ENCODE data around the gene FOXR1.

FOXR1 gene, protein sequence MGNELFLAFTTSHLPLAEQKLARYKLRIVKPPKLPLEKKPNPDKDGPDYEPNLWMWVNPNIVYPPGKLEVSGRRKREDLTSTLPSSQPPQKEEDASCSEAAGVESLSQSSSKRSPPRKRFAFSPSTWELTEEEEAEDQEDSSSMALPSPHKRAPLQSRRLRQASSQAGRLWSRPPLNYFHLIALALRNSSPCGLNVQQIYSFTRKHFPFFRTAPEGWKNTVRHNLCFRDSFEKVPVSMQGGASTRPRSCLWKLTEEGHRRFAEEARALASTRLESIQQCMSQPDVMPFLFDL

GRCh38 chr11:118971646-118972045, at the start of gene FOXR1:
FOXR1 (plus strand) TSS chr11:118971761; CDS start chr11:118971932, 171 bp downstream.
- DNase-seq, result no peak

GRCh38 chr11:118921929-118922744, 49.4 kb upstream of the FOXR1 start:
- no peak for DNase-seq

GRCh38 chr11:118922745-118923627, 48.6 kb upstream of the FOXR1 start:
- DNase-seq, result no peak

DNA sequence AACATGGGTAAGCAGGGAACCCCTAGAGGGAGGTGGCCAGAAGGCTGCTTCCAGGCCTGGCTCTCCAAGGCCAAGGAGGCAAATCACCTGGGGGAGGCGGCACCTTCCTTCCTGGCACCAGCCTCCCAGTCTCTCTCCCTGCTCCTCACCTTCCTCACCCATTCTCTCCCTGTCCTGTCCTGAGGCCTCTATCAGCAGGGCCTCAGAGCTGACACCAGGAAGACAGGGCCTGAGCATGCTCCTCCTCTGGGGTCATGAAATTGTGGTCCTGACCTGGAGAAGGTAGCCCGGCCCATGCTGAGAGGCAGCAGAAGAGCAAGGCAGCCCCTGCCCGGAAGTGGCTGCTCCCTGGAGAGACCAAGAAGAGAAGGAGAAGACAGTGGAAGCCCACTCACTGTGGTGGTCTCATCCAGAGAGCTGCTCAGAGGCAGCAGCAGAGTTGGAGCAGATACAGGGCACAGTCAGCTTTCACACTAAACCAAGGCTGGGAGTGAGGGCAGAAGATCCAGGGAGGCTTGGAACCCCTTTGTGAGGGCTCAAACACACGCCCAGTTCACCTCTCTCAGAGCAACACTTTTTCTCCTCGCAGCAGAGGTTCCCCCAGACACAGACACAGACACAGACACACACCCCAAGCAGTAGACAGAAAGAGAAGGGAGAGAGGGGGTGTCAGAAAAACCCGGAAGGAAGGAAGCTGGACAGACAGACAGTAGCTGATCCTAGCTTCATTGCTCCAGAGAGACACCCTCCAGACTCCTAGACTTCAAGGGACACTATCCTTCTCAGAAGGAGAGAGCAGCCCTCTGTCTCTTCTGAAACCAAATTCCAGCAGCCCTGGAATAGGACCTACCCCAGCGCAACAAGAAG, 47.6 kb upstream of the FOXR1 start:
- no peak for DNase-seq

GRCh38 chr11:118924591-118925585, 46.7 kb upstream of the FOXR1 start:
- DNase-seq, result no peak

DNA sequence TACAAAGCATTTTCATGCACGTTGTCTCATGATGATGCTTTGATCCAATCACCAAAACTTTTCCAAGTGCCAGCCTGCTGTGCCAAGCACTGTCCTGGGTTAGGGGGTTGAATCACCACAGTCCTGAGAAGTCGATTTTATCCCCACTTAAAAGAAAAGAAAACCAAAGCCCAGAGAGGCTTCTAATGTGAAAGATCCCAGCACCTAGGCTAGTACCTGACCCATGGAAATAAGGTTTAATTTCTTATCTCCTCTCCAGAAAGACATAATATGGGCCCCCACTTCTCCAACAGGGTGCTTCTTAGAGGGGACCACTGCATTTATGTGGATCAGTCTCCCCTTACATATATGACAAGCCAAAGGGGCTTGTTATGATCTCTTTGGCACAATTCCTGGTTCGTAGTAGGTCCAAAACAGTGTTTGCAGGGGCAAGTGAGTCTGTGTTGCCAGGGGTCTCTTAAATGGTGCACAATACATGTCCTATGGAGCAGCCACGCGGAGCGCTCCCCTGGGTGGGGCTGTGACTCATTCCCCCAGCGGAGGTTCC, 43.9 kb upstream of the FOXR1 start:
- DNase-seq, result no peak

DNA sequence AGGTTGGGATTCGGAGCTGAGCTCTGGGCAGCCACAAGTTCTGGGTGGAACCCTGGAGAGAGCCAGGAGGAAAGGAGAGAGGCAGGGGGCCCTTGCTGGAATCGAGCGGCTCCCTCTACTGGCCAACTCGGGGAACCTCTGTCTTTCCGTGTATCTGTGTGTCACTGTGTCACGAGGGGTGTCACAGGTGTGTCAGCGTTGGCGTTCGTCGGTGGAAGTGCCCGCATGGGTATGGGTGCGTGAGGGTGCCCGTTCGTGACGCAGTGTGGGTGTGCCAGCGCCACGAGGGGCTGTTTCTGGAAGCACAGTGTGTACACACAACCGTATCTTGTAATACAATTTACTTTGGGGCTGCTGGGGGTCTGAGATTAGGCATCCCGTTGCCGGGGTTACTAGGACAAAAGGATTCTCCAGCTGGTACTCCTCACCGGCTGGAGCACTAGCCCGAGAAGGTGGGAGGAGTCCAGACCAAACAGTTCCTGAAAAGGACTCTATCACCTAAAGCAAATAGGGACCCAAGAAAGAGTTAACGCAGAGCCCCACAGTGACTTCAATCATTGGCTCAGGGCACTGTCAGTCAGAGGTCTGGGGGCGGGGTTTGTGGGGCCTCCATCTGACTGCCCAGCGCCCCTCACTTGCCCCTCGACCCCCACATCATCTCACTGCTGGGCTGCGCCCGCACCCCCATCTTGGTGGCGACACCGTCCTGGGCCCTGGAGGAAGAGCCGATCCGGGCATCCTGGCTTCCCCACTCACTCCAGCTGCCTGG, 43.3 kb upstream of the FOXR1 start:
- peak; percentile 60 for DNase-seq

DNA sequence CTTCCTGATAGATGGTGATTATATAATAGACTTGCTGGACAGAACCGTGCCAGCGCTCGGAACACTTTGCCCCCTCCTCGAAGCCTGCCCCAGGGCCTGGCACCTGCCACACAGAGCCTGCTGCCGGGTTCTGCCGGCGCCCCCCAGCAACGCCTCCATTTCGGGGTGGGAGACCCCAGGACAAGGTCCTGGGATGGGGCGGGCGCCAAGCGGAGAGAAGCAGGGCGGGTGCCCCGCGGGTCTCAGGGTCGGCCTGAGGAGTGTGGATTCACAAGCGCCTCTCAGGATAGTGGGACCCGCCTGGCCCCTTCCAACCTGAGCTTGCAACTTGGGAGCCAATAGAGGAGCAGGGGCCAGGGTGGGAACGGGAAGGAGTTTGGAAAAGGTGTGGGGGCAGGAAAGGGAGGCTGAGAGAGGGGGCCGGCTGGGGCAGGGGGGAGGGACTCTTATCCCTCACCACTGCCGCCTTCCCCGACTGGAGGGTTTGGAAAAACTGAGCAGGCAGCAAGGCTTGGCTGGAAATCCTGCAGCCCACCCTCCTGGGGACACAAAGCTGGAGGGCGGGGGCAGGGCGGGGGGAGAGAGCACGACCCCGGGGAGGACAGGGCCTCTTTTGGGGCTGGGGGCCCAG, 42.6 kb upstream of the FOXR1 start:
- DNase-seq, result no peak

DNA sequence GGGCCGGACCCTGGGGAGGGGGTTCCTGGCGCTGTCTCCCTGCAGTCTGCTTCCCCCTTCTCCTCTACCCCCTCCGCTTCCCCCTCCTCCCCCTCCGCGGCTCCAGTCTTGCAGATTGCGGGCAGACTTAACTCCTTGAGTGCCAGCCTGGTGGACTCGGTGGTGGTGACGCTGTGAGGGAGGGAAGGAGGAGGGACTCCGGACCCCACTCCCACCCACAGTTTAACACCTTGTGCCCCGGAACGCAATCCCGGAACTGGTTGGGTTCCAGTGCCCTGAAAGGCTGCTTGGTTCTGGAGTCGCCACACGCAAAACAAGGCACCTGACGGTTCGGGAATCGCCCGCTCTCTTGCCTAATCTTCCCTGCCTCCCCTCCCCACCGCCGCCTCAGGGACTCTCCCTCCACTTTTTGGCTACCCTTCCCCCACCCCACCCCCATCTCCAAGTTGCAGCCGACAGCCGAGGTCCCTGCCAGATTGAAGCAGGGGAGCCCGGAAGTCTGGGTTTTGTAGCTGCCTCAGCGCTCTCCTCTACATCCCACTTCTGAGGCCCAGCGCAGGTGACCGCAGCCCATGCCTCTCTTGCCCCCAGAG, 42.0 kb upstream of the FOXR1 start:
- DNase-seq, result peak; percentile 46

DNA sequence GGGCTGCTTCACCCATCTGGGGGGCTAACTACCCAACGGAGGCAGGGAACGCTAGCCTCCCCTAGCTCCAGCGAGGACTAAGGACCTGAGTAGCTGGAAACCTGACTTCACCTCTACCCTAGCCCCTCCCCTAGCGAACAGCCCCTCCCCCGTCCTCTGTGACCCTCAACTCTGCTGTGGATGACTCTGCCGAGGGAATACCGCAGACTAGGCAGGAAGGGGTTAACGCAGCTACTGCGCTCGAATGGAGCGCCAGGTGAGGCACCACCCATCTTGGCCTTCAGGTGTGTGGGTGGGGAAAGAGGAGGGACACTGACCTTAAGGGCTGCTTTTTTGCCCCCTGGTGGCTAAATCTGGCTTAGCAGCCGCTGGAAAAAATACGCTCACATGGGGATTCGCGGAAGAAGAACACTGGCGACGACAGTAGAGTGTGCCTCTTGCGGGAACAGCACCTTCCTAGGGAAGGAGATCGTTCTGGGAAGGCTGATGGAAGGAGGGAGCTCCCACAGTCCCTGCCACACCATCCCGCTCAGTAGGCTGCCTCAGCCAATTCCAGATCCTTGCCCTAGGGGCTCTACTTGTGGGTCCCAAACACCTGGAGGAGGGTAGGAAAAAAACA, 41.4 kb upstream of the FOXR1 start:
- peak; percentile 64 for DNase-seq

DNA sequence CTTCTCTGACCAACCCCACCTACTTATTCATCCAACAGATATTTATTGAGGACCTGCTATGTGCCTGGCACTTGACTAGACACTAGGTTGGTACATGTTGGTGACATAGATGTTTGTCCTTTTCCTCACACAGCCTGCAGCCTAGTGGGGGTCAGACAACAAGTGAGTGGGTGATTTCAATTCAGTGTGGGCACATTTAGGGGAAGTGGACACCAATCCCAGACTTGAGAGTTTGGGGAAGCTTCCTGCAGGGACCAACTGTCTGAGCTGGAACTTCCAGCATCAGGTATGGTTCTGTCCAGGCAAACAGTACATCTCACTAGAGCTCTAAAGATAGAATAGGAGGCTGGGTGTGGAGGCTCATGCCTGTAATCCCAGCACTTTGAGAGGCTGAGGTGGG, 40.0 kb upstream of the FOXR1 start:
- no peak for DNase-seq

GRCh38 chr11:118933486-118933885, 38.1 kb upstream of the FOXR1 start:
- DNase-seq, result no peak

DNA sequence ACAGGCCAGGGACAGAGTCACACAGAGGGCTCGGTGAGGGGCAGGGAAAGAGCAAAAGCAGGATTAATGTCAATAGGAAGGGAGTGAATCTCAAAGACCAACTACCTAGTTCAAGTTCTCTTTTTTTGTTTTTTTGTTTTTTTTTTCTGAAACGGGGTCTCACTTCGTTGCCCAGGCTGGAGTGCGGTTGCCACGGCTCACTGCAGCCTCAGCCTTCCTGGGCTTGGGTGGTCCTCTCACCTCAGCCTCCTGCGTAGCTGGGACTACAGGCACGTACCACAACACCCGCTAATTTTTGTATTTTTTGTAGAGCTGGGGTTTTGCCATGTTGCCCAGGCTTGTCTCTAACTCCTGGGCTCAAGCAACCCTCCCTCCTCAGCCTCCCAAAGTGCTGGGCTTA, 36.2 kb upstream of the FOXR1 start:
- DNase-seq, result no peak

DNA sequence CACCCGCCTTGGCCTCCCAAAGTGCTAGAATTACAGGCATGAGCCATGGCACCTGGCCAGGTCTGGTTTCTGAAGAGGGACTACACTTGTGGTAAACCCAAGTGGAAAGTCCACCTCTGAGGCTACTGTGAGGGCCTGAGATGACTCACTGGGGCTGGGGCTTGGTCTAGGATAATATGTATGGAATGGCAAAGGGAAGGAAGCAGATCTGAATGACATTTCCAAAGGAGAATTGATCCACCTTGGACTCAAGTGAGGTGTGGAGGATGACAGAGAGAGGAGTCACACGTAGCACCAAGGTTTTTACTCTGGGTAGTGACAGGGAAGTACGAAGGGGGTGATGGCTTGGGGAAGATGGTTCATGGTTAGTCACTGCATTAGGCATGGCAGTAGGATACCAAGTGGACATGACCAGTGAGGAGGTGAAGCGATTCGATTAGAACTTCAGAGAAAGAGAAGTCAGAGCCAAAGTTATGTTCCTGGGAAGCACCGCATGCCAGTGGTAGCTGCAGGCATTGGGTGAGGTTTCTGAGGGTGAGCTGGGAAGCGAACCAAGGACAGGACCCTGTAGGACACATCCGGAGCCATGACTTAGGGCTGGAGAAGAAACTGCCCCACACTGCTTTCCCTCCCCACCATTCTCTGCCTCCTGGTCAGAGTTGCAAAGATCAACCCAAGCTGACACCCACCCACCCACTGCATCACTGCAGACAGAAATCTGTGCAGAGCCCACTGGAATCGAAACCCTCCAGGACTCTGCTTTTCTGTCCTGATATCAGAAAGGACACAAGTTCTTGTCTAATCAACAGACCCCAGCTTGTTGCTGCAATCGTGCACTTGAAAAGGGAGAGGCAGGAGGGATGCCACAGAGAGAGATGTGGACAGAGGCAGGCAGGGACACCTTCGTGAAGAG, 32.8 kb upstream of the FOXR1 start:
- DNase-seq, result no peak

- no peak for DNase-seq
These were observed 32.1 kb upstream of the FOXR1 start for GRCh38 chr11:118939404-118939915.

GRCh38 chr11:118939953-118940598, 31.5 kb upstream of the FOXR1 start:
- DNase-seq, result no peak

DNA sequence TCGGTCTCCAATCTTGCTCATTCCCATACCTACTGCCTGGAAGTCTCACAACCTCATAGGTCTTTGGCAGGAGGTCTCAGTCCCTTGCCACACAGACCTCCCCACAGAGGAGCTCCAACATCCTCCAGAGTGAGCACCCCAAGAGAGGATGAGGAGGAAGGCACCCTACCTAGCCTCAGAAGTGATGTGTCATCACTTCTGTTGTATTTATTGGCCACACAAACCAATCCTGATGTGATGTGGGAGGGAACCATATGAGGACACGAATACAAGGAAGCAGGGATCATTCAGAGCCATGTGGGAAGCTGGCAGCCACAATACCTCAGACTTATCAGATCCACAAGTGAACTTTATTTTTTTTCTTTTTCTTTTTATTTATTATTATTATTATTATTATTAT, 24.5 kb upstream of the FOXR1 start:
- no peak for DNase-seq
